WTC11 (cell line): ENCODE data around the gene POLR2C.

ENCODE experiments used
- CREM ChIP-seq: sonication (generic); formaldehyde crosslinking; IDR thresholded peaks from 2 replicates; pipeline ENCODE4 v1.8.1; 2022; ENCODE audit warnings: mild to moderate bottlenecking, missing genetic modification reagents, moderate library complexity
- GTF2I ChIP-seq: fragments of 250-450 bp; sonication (Bioruptor Pico); conservative IDR thresholded peaks from 2 replicates; pipeline ENCODE4 v1.4.0; 2021; ENCODE audit warnings: mild to moderate bottlenecking
- ZNF138 ChIP-seq: sonication (generic); formaldehyde crosslinking; conservative IDR thresholded peaks from 2 replicates; pipeline ENCODE4 v1.8.1; 2022; ENCODE audit warnings: mild to moderate bottlenecking, moderate library complexity, missing genetic modification reagents
- TF ChIP-seq, protein P1 (sequence below): fragments of 200-600 bp; IDR thresholded peaks from 2 replicates; pipeline ENCODE4 v1.8.0; 2022; ENCODE audit warnings: antibody characterized with exemption

DNA sequence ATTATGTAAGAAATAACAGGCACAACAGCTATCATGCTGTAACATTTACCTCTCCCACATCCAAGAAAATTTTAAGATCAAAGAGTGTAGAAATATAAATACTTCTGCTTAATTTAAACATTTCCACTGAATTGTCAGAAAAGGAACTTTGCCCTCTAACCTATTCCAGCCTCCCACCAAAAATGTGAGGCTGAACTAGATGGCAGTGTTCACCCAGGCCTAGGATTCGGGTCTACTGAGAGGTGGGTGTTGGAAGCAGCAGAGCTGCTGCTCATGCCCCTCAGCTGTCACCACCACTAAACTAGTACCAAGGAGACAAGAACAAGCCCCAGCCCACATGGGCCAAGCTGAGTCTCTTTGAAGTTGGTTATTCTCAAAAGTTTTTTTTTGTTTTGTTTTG, 26.6 kb upstream of the POLR2C start:
- TF ChIP-seq GTF2I (CRISPR knock-in tag), result no peak
- TF ChIP-seq CREM, result no peak
- TF ChIP-seq, protein P1, sequence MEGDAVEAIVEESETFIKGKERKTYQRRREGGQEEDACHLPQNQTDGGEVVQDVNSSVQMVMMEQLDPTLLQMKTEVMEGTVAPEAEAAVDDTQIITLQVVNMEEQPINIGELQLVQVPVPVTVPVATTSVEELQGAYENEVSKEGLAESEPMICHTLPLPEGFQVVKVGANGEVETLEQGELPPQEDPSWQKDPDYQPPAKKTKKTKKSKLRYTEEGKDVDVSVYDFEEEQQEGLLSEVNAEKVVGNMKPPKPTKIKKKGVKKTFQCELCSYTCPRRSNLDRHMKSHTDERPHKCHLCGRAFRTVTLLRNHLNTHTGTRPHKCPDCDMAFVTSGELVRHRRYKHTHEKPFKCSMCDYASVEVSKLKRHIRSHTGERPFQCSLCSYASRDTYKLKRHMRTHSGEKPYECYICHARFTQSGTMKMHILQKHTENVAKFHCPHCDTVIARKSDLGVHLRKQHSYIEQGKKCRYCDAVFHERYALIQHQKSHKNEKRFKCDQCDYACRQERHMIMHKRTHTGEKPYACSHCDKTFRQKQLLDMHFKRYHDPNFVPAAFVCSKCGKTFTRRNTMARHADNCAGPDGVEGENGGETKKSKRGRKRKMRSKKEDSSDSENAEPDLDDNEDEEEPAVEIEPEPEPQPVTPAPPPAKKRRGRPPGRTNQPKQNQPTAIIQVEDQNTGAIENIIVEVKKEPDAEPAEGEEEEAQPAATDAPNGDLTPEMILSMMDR, result no peak
- TF ChIP-seq ZNF138, result no peak
